Right ventricle myocardium inferior (tissue), 1 donor: ENCODE measurements around the gene HOMER2. TPM values are rescaled to one million over a fixed set of nuclear protein-coding genes. Genes with fewer than 3 reads are reported as not detected.
"Not testable (repeated sequence)": the region's sequence is repeated elsewhere in the genome, so short reads cannot be mapped to it uniquely, and the experiment has no call there.

Experiments
- ATAC-seq: fragments of 200-7000 bp; cut with Tn5 transposase; one replicate; pipeline ENCODE4 v1.9.1; 2020; ENCODE audit warnings: mild to moderate bottlenecking, moderate library complexity
- DNase-seq: peaks from one replicate; pipeline ENCODE4 v3.0.0; 2021; ENCODE audit errors: missing footprints
- intact Hi-C: fragments of 100-400 bp; cut with DNase I; formaldehyde crosslinking; loops from one replicate; pipeline ENCODE4 v1.11.0; 2022
- total RNA-seq: library from RNA; stranded (reverse); fragmentation: NEBNext Ultra II Directional; extraction: Animal tissue kit (Norgen Biotek cat#: 25700); gene quantifications from one replicate; pipeline ENCODE4 v1.2.1, GENCODE V29; 2021
- donor health status: DM: no; HTN: yes; CAD: no; lungs with severe emphysema.

Gene HOMER2
- total RNA-seq, 1 donor from 2014 or later: 53.7 TPM

GRCh38 chr15:82877825-82878224, 74.7 kb downstream of the HOMER2 start:
- ATAC-seq (no peak), DNase-seq (no peak)
- intact Hi-C loops: no loop called here

GRCh38 chr15:82875411-82876003, 77.0 kb downstream of the HOMER2 start:
- DNase-seq (no peak), ATAC-seq (no peak)
- intact Hi-C loops: no loop called here

GRCh38 chr15:82874961-82875360, 77.6 kb downstream of the HOMER2 start:
- intact Hi-C loops: no loop called here
- ATAC-seq: no peak
- no peak for DNase-seq

- DNase-seq (no peak), ATAC-seq (no peak)
- intact Hi-C loops: no loop called here
Observed at GRCh38 chr15:82874267-82874666, 78.3 kb downstream of the HOMER2 start.

- ATAC-seq (peak; percentile 81), DNase-seq (no peak)
- intact Hi-C loops: no loop called here
Observed at GRCh38 chr15:82873000-82873680, 79.4 kb downstream of the HOMER2 start.

- intact Hi-C loops: no loop called here
- ATAC-seq (no peak), DNase-seq (no peak)
Observed at GRCh38 chr15:82871832-82872484, 80.6 kb downstream of the HOMER2 start.

- intact Hi-C loops: no loop called here
Observed at GRCh38 chr15:82871358-82871757, 81.2 kb downstream of the HOMER2 start.

GRCh38 chr15:82870727-82871320, 81.7 kb downstream of the HOMER2 start:
- intact Hi-C loops: no loop called here
- no peak for ATAC-seq
- DNase-seq: no peak

More at GRCh38 chr15:82871358-82871757, 81.2 kb downstream of the HOMER2 start:
- DNase-seq: no peak
- ATAC-seq: no peak

GRCh38 chr15:82865981-82866380, 86.5 kb downstream of the HOMER2 start:
- intact Hi-C loops, DNase-seq, ATAC-seq: not testable (repeated sequence)

- intact Hi-C loops, DNase-seq, ATAC-seq: not testable (repeated sequence)
Observed at GRCh38 chr15:82865581-82865980, 86.9 kb downstream of the HOMER2 start.

GRCh38 chr15:82864967-82865366, 87.6 kb downstream of the HOMER2 start:
- intact Hi-C loops: no loop called here
- ATAC-seq: no peak

GRCh38 chr15:82862886-82863285, 89.6 kb downstream of the HOMER2 start:
- DNase-seq (no peak), ATAC-seq (no peak)
- intact Hi-C loops: no loop called here

More at GRCh38 chr15:82864967-82865366, 87.6 kb downstream of the HOMER2 start:
- no peak for DNase-seq

- DNase-seq: no peak
- ATAC-seq: no peak
- intact Hi-C loops: loop anchor here (10.0 kb wide), 1 partner anchor 56 kb away; no protein-coding TSS in a partner anchor
Observed at GRCh38 chr15:82858932-82859331, 93.6 kb downstream of the HOMER2 start.

- intact Hi-C loops: loop anchor here (10.0 kb wide), 1 partner anchor 58 kb away; no protein-coding TSS in a partner anchor
- no peak for ATAC-seq
- no peak for DNase-seq
Observed at GRCh38 chr15:82856397-82857170, 95.9 kb downstream of the HOMER2 start.

- no peak for ATAC-seq
- intact Hi-C loops: loop anchor here (10.0 kb wide), 1 partner anchor 59 kb away; no protein-coding TSS in a partner anchor
Observed at GRCh38 chr15:82855286-82856100, 97.0 kb downstream of the HOMER2 start.

GRCh38 chr15:82854554-82854953, 98.0 kb downstream of the HOMER2 start:
- intact Hi-C loops: loop anchor here (10.0 kb wide), 1 partner anchor 60 kb away; no protein-coding TSS in a partner anchor
- no peak for ATAC-seq
- DNase-seq: no peak

More at GRCh38 chr15:82855286-82856100, 97.0 kb downstream of the HOMER2 start:
- no peak for DNase-seq

GRCh38 chr15:82852941-82853561, 99.5 kb downstream of the HOMER2 start:
- no peak for DNase-seq
- intact Hi-C loops: loop anchor here (10.0 kb wide), 1 partner anchor 62 kb away; no protein-coding TSS in a partner anchor
- ATAC-seq: no peak
